Esophagus muscularis mucosa (tissue), 4 donors: Measurements from ENCODE around the gene ADK. TPM values are rescaled to one million over a fixed set of nuclear protein-coding genes. Genes with fewer than 3 reads are reported as not detected.

Experiments used
- DNase-seq: peaks from one replicate; pipeline ENCODE4 v3.0.0-alpha.2; 2017; ENCODE audit errors: extremely low spot score
- H3K27ac ChIP-seq, 4 donors: fragments of 200-600 bp; sonication (generic); replicated peaks in 1 of 4; 1 replicate in 3 of 4; 2 replicates in 1 of 4; pipeline ENCODE4 v1.5.1; 2016 to 2019; ENCODE audit warnings: mild to moderate bottlenecking in 1 of 4
- H3K27me3 ChIP-seq, 4 donors: fragments of 200-600 bp; sonication (generic); one replicate each; pipeline versions ENCODE4 v1.5.1 to v1.6.0; 2016 to 2019
- H3K36me3 ChIP-seq, 4 donors: fragments of 200-600 bp; sonication (generic); one replicate each; pipeline ENCODE4 v1.5.1; 2016 to 2019
- H3K4me1 ChIP-seq, 4 donors: fragments of 200-600 bp; sonication (generic); one replicate each; pipeline ENCODE4 v1.5.1; 2016 to 2019
- H3K4me3 ChIP-seq, 4 donors: fragments of 200-600 bp; sonication (generic); 1 replicate in 2 of 4; 2 replicates in 2 of 4; pipeline ENCODE4 v1.5.1; 2016 to 2019; ENCODE audit warnings: mild to moderate bottlenecking in 4 of 4, moderate library complexity in 1 of 4
- H3K9me3 ChIP-seq, 4 donors: fragments of 200-600 bp; sonication (generic); 1 replicate in 3 of 4; 2 replicates in 1 of 4; pipeline ENCODE4 v1.5.1; 2016 to 2019
- CTCF ChIP-seq, 3 experiments: fragments of 200-600 bp in 2 of 3; fragments of 450-650 bp in 1 of 3; sonication (generic) in 2 of 3; IDR thresholded peaks; one replicate each; pipeline ENCODE4 v1.5.1; 2017 to 2019; ENCODE audit warnings: antibody characterized with exemption in 3 of 3, mild to moderate bottlenecking in 2 of 3, moderate library complexity in 1 of 3
- EP300 ChIP-seq: sonication (generic); formaldehyde crosslinking; IDR thresholded peaks from one replicate; pipeline ENCODE4 v1.6.1; 2017; ENCODE audit warnings: antibody characterized with exemption
- POLR2A ChIP-seq: fragments of 450-650 bp; IDR thresholded peaks from one replicate; pipeline ENCODE4 v1.6.1; 2017; ENCODE audit warnings: antibody characterized with exemption, moderate library complexity, mild to moderate bottlenecking, low read depth
- POLR2AphosphoS5 ChIP-seq, 2 donors: sonication (generic); formaldehyde crosslinking; IDR thresholded peaks; one replicate each; pipeline ENCODE4 v1.6.1; 2017; ENCODE audit warnings: antibody characterized with exemption in 2 of 2
- whole genome bisulfite sequencing: methylation state at CpG from one replicate; pipeline ENCODE4 v1.1.5; 2018; 5-methylcytosine and 5-hydroxymethylcytosine counted together
- intact Hi-C: fragments of 100-400 bp; cut with DNase I; formaldehyde crosslinking; loops from one replicate; pipeline ENCODE4 v1.15.1; 2023
- total RNA-seq, 4 donors: library from RNA; depleted of rRNA; stranded (reverse); fragments of >200 nt; gene quantifications; one replicate each; pipeline versions ENCODE4 v1.1.0 to v1.2.1, GENCODE V29; 2016

ADK gene
- total RNA-seq, 4 donors from 2014 or later = 20.2 to 23.3 (median 21.2) TPM

- peaks cover 0 to 10% (median 0%) of the 10 kb centered on the region in 4 donors for H3K36me3 ChIP-seq
- no peaks in the 10 kb centered on the region for H3K9me3 ChIP-seq
- H3K4me1 ChIP-seq = no peaks in the 10 kb centered on the region
- TF ChIP-seq CTCF (IDR thresholded peaks at IDR 0.05) (no peak), EP300 (no peak), POLR2A (no peak), POLR2AphosphoS5 (IDR thresholded peaks at IDR 0.05) (no peak)
- DNase-seq = no peak
- intact Hi-C loops = no loop called here
- 98% methylated on average over 3 of the region's 3 CpGs for WGBS
- H3K4me3 ChIP-seq = no peak overlapping the region
- H3K27ac ChIP-seq = no peak overlapping the region
- no peaks in the 10 kb centered on the region for H3K27me3 ChIP-seq
Observed at GRCh38 chr10:74706966-74707365, 555.9 kb downstream of the ADK start.

GRCh38 chr10:74708246-74708645 is 557.2 kb downstream of the ADK start:
- Histone ChIP-seq H3K27ac (no peak overlapping the region), H3K27me3 (no peaks in the 10 kb centered on the region), H3K4me1 (no peaks in the 10 kb centered on the region), H3K9me3 (no peaks in the 10 kb centered on the region), H3K36me3 (peaks cover 0 to 10% (median 0%) of the 10 kb centered on the region in 4 donors), H3K4me3 (no peak overlapping the region)
- TF ChIP-seq POLR2AphosphoS5 (IDR thresholded peaks at IDR 0.05) = no peak
- no peak for TF ChIP-seq CTCF (IDR thresholded peaks at IDR 0.05)
- intact Hi-C loops = no loop called here
- 92% methylated on average over 2 of the region's 2 CpGs for whole genome bisulfite sequencing
- DNase-seq = no peak

GRCh38 chr10:74718208-74718607 is 567.2 kb downstream of the ADK start:
- Histone ChIP-seq H3K9me3 (peaks cover 0 to 21% (median 19%) of the 10 kb centered on the region in 4 donors), H3K4me1 (no peaks in the 10 kb centered on the region), H3K27me3 (no peaks in the 10 kb centered on the region), H3K36me3 (peaks cover 0 to 3% (median 0%) of the 10 kb centered on the region in 4 donors), H3K4me3 (no peak overlapping the region), H3K27ac (no peak overlapping the region)
- TF ChIP-seq POLR2A (no peak), EP300 (no peak)
- no peak for DNase-seq
- 100% methylated on average over 1 of the region's 1 CpG for WGBS
- intact Hi-C loops = no loop called here

GRCh38 chr10:74728225-74728624 is 577.2 kb downstream of the ADK start:
- no peaks in the 10 kb centered on the region for H3K36me3 ChIP-seq
- no peak for DNase-seq
- no peak overlapping the region for H3K4me3 ChIP-seq
- no peak overlapping the region for H3K27ac ChIP-seq
- TF ChIP-seq CTCF (IDR thresholded peaks at IDR 0.05) = no peak
- intact Hi-C loops = no loop called here
- H3K27me3 ChIP-seq = no peaks in the 10 kb centered on the region
- WGBS = 92% methylated on average over 1 of the region's 1 CpG
- no peaks in the 10 kb centered on the region for H3K9me3 ChIP-seq
- no peaks in the 10 kb centered on the region for H3K4me1 ChIP-seq

- Histone ChIP-seq H3K4me3 (no peak overlapping the region), H3K4me1 (no peaks in the 10 kb centered on the region), H3K27ac (no peak overlapping the region), H3K36me3 (no peaks in the 10 kb centered on the region), H3K27me3 (no peaks in the 10 kb centered on the region), H3K9me3 (no peaks in the 10 kb centered on the region)
- intact Hi-C loops = no loop called here
- TF ChIP-seq POLR2A = no peak
- TF ChIP-seq POLR2AphosphoS5 (IDR thresholded peaks at IDR 0.05) = no peak
- no peak for TF ChIP-seq CTCF (IDR thresholded peaks at IDR 0.05)
- no peak for TF ChIP-seq EP300
- 81% methylated on average over 2 of the region's 4 CpGs for WGBS
- no peak for DNase-seq
Observed at GRCh38 chr10:74730246-74730645, 579.2 kb downstream of the ADK start.
